ENCODE measurements around the gene TMCC3. TPM values are rescaled to one million over a fixed set of nuclear protein-coding genes. Genes with fewer than 3 reads are reported as not detected.

TMCC3 gene
- total RNA-seq, 1 donor from 2014 or later, result 5.7 TPM

DNA sequence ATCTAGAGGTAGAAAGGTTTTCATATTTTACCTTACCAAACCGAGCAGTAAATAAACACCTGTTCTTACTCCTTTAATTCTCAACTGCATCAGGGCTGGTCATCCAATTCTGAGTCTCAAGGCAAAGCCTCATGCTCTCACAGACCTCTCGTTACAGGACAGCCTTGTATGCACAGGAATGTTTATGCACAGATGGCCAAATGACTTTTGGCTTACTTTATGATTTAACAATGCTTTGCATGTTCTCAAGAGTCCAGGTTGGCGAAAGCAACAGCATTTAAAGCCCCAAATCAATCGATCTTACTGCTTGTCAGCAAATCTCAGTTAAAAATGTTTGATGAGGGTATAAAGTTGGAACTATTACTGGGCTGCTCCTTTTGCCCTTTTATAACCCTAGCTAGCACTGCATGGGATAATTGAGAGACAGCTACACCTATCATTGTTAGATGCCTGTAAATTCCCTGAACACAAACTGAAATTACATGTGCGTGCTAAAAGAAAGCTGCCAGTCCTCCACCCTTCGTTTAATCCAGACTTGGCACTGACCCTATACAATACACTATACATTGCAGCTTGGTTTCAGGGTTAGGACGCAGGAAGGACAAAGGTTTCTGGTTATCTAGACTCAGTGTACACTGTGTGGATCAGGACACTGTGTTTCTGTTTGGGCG lies 63.6 kb downstream of the TMCC3 start:
- TF ChIP-seq, protein P1, sequence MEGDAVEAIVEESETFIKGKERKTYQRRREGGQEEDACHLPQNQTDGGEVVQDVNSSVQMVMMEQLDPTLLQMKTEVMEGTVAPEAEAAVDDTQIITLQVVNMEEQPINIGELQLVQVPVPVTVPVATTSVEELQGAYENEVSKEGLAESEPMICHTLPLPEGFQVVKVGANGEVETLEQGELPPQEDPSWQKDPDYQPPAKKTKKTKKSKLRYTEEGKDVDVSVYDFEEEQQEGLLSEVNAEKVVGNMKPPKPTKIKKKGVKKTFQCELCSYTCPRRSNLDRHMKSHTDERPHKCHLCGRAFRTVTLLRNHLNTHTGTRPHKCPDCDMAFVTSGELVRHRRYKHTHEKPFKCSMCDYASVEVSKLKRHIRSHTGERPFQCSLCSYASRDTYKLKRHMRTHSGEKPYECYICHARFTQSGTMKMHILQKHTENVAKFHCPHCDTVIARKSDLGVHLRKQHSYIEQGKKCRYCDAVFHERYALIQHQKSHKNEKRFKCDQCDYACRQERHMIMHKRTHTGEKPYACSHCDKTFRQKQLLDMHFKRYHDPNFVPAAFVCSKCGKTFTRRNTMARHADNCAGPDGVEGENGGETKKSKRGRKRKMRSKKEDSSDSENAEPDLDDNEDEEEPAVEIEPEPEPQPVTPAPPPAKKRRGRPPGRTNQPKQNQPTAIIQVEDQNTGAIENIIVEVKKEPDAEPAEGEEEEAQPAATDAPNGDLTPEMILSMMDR (IDR thresholded peaks at IDR 0.05; ENCODE audit: partially characterized antibody, unreplicated experiment), result no peak
- no peaks in the 10 kb centered on the region for H3K9me3 Mint-ChIP-seq (ENCODE audit: unreplicated experiment)
- H3K27ac Mint-ChIP-seq (ENCODE audit: unreplicated experiment), result no peak overlapping the region
- peaks cover 4% of the 10 kb centered on the region for H3K4me1 Mint-ChIP-seq (ENCODE audit: low read depth, unreplicated experiment)
- no peak for DNase-seq
- H3K4me3 Mint-ChIP-seq (ENCODE audit: unreplicated experiment), result no peak overlapping the region
- H3K36me3 Mint-ChIP-seq (ENCODE audit: unreplicated experiment), result no peaks in the 10 kb centered on the region
- H3K27me3 Mint-ChIP-seq (ENCODE audit: unreplicated experiment), result peaks cover 1% of the 10 kb centered on the region

DNA sequence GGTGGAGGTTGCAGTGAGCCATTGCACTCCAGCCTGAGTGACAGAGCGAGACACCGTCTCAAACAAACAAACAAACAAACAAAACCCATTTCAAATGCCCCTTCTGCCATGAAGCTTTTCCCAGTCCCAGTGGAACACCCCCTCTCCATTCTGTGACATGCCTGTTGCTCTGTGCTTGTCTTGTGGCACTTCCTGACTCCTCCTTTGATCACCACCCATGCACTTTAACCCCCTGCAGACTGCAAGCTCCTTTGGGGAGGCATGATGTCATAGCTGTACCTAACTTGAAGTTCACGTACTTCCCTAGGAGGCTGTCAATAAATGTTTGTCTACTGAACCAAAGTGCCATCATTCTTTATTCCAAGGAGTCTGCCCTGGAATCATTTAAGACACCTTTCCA lies 64.7 kb downstream of the TMCC3 start:
- no peak for DNase-seq
- Mint-ChIP-seq H3K4me1 (ENCODE audit: low read depth, unreplicated experiment) (peaks cover 4% of the 10 kb centered on the region), H3K4me3 (ENCODE audit: unreplicated experiment) (no peak overlapping the region)

DNA sequence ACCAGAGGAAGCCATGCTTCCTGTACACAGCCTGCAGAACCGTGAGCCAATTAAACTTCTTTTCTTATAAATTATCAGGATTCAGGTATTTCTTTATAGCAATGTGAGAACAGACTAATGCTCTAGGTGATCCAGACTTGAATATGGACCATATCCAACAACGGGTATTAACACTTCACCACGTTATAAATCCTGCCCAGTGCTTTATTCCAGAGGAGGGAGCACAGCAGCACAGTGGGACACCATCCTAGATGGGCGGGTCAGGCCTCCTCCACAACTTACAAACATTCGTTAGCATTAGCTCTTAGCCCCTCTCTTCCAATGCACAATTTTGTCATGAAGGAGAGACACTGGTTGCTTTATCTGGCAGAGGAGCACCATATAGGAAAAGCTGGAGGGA lies 66.0 kb downstream of the TMCC3 start:
- no peak overlapping the region for H3K27ac Mint-ChIP-seq (ENCODE audit: unreplicated experiment)
- no peak overlapping the region for H3K4me3 Mint-ChIP-seq (ENCODE audit: unreplicated experiment)
- peaks cover 4% of the 10 kb centered on the region for H3K4me1 Mint-ChIP-seq (ENCODE audit: low read depth, unreplicated experiment)

More for the DNA sequence above, 64.7 kb downstream of the TMCC3 start:
- TF ChIP-seq, protein P1 (IDR thresholded peaks at IDR 0.05; ENCODE audit: partially characterized antibody, unreplicated experiment), result no peak
- no peak overlapping the region for H3K27ac Mint-ChIP-seq (ENCODE audit: unreplicated experiment)
- no peaks in the 10 kb centered on the region for H3K36me3 Mint-ChIP-seq (ENCODE audit: unreplicated experiment)
- peaks cover 1% of the 10 kb centered on the region for H3K27me3 Mint-ChIP-seq (ENCODE audit: unreplicated experiment)
- no peaks in the 10 kb centered on the region for H3K9me3 Mint-ChIP-seq (ENCODE audit: unreplicated experiment)

DNA sequence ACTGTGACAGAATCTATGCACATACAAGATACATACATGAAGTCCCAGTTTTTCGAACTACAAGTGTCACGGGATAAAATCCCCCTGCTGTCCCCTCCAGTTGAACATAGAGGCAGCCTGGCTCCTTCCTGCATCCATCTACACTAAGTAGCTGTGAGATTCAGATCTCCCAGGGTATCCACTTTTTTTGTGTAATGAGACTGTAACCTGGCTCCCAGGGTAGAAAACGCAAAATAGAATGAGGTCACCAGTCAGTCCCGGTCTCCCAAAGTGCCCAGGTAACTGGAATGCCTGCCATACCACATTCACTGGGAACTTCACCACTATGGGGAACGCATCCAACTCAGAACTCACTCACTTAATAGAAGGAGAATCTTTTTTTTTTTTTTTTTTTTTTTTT lies 67.8 kb downstream of the TMCC3 start:
- Mint-ChIP-seq H3K36me3 (ENCODE audit: unreplicated experiment) (no peaks in the 10 kb centered on the region), H3K27ac (ENCODE audit: unreplicated experiment) (no peak overlapping the region), H3K9me3 (ENCODE audit: unreplicated experiment) (no peaks in the 10 kb centered on the region), H3K27me3 (ENCODE audit: unreplicated experiment) (no peaks in the 10 kb centered on the region), H3K4me1 (ENCODE audit: low read depth, unreplicated experiment) (peaks cover 4% of the 10 kb centered on the region), H3K4me3 (ENCODE audit: unreplicated experiment) (no peak overlapping the region)
- no peak for DNase-seq
- TF ChIP-seq, protein P1 (IDR thresholded peaks at IDR 0.05; ENCODE audit: partially characterized antibody, unreplicated experiment), result no peak

More for the DNA sequence above, 66.0 kb downstream of the TMCC3 start:
- Mint-ChIP-seq H3K9me3 (ENCODE audit: unreplicated experiment) (no peaks in the 10 kb centered on the region), H3K27me3 (ENCODE audit: unreplicated experiment) (peaks cover 1% of the 10 kb centered on the region), H3K36me3 (ENCODE audit: unreplicated experiment) (no peaks in the 10 kb centered on the region)
- no peak for DNase-seq
- TF ChIP-seq, protein P1 (IDR thresholded peaks at IDR 0.05; ENCODE audit: partially characterized antibody, unreplicated experiment), result no peak

DNA sequence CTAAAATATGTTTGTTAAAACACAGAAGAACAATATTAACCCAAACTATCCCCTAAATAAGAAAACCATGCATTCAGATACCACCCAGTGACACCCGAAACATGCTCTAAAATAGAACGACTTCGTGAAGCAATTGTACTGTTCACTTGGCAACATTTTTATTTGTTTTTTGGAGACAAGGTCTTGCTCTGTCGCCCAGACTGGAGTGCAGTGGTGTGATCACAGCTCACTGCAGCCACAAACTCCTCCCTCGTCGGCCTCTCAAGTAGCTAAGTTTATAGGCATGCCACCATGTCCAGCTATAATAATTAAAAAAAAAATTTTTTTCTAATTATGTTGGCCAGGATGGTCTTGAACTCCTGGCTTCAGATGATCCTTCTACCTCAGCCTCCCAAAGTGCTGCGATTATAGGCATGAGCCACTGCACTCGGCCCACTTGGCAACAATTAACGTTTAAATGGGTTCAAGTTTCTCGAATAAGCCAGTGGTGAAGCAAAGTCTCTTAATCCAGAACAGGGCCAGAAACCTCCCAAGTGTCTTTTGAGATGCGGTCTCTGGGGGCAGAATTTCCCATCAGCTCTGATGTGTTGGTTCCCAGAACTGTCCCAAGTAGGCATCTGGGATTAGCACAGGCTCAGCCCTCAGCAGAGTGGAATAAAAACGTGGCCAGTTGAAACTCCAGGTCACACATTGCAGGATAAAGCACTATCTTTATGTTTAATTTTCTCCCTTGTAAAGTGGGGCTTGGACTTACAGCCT lies 74.5 kb downstream of the TMCC3 start:
- DNase-seq, result no peak
- TF ChIP-seq, protein P1 (IDR thresholded peaks at IDR 0.05; ENCODE audit: partially characterized antibody, unreplicated experiment), result no peak
- H3K36me3 Mint-ChIP-seq (ENCODE audit: unreplicated experiment), result peaks cover 15% of the 10 kb centered on the region

More for the DNA sequence above, 74.5 kb downstream of the TMCC3 start:
- Mint-ChIP-seq H3K27ac (ENCODE audit: unreplicated experiment) (no peak overlapping the region), H3K9me3 (ENCODE audit: unreplicated experiment) (peaks cover 6% of the 10 kb centered on the region), H3K27me3 (ENCODE audit: unreplicated experiment) (peaks cover 3% of the 10 kb centered on the region), H3K4me3 (ENCODE audit: unreplicated experiment) (no peak overlapping the region), H3K4me1 (ENCODE audit: low read depth, unreplicated experiment) (no peaks in the 10 kb centered on the region)

Data from glutamatergic neuron (in vitro differentiated cells).